ENCODE results near the gene RPS5.

The RPS5 gene

DNA sequence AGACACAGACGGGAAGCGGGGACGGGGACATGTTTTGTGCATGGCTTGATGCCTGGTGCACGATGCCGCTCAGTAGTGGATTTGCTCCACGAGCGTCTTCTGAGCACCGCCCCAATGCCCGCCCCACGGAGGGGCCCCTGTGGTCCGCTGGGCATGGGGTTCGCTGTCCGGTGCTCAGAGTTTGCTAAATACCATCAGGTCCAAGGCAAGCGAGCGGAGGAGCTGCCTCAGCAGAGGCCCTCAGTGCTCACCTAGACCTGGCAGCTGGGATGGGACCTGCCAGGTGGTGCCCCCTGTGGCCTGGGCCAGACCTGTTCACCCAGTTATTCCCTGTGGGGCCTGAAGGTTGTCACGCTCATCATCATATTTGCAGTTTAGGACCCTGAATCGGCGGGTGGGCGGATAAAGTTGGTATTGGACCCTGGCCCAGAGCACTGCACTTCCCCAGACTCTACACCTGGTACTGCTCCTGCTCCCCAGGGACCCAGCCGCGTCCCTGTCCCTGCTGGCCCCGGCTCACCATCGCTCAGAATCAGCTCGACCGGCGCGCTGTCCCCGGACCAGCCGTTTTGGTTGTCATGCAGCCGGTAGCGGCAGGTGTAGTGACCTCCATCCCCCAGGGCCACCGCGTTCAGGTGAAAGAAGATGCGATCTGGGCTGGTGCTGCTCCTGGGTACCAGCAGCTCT lies 36.1 kb upstream of the RPS5 start:
- no peaks in the 10 kb centered on the region for H3K9me3 ChIP-seq (ENCODE audit: control insufficient read depth in 5 of 5, low read length in 5 of 5)
- H3K4me3 ChIP-seq (ENCODE audit: low read depth in 1 of 5, low read length in 5 of 5), result peak overlapping the region in 2 of 5 donors; percentile 41
- H3K27me3 ChIP-seq (ENCODE audit: control insufficient read depth in 5 of 5, insufficient read depth in 4 of 5, low read length in 5 of 5), result peaks cover 22 to 77% (median 54%) of the 10 kb centered on the region in 5 donors
- no peak overlapping the region for H3K27ac ChIP-seq (ENCODE audit: low read depth, low read length)
- H3K4me1 ChIP-seq (ENCODE audit: control insufficient read depth in 5 of 5, insufficient read depth in 5 of 5, low read length in 5 of 5), result peaks cover 0 to 28% (median 16%) of the 10 kb centered on the region in 5 donors
- H3K36me3 ChIP-seq (ENCODE audit: control insufficient read depth in 5 of 5, insufficient read depth in 5 of 5, low read length in 5 of 5), result no peaks in the 10 kb centered on the region
- H3K9ac ChIP-seq (ENCODE audit: low read length in 5 of 5), result no peak overlapping the region

DNA sequence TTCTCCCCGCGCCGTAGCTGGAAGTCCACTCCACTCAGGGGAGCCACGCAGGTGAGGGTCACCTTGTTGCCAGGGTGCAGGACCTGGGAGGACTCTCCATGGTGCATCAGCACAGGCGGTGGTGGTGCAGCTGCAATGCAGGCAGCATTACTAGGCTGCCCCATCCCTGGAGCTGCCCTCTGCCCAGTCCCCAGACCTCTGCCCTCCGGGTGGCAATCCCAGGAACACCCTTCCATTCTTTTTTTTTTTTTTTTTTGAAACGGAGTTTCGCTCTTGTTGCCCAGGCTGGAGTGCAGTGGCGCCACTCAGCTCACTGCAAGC lies 35.6 kb upstream of the RPS5 start:
- peaks cover 0 to 3% (median 0%) of the 10 kb centered on the region in 5 donors for H3K9me3 ChIP-seq (ENCODE audit: control insufficient read depth in 5 of 5, low read length in 5 of 5)
- H3K27me3 ChIP-seq (ENCODE audit: control insufficient read depth in 5 of 5, insufficient read depth in 4 of 5, low read length in 5 of 5), result peaks cover 25 to 80% (median 59%) of the 10 kb centered on the region in 5 donors
- no peak overlapping the region for H3K27ac ChIP-seq (ENCODE audit: low read depth, low read length)
- no peak overlapping the region for H3K9ac ChIP-seq (ENCODE audit: low read length in 5 of 5)
- no peak overlapping the region for H3K4me3 ChIP-seq (ENCODE audit: low read depth in 1 of 5, low read length in 5 of 5)
- H3K4me1 ChIP-seq (ENCODE audit: control insufficient read depth in 5 of 5, insufficient read depth in 5 of 5, low read length in 5 of 5), result peaks cover 0 to 32% (median 21%) of the 10 kb centered on the region in 5 donors
- no peaks in the 10 kb centered on the region for H3K36me3 ChIP-seq (ENCODE audit: control insufficient read depth in 5 of 5, insufficient read depth in 5 of 5, low read length in 5 of 5)

DNA sequence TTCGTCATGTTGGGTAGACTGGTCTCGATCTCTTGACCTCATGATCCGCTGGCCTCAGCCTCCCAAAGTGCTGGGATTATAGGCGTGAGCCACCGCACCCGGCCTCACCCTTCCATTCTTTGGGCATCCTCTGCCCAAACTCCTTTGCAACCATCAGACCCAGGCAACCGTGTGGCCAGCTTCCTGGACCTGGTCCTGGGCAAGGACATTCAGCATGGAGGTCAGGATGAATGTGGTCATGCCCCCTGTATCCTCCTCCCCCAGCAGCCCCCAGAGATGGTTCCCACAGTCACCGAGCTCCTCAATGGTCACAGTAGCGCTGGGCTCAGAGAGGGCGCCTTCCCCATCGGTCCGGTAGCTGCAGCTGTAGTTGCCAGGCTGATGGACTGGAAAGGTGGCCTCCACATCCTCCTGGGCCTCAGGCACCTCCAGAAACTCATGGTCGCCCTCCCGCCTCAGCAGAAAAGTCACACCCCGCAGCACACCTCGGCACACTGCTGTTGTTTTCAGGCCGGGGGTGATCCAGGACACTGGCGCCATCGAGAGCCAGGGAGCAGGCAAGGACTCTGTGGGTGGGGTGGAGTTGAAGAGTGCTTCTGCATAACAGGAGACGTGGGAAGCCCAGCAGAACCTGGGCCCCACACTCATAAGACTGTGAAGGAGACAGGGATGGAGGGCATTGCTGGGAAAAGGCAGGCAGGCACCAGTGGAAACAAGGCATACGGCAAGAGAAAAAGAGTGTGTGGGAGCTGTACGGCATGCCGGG lies 34.9 kb upstream of the RPS5 start:
- Histone ChIP-seq H3K4me3 (ENCODE audit: low read depth in 1 of 5, low read length in 5 of 5) (no peak overlapping the region), H3K9me3 (ENCODE audit: control insufficient read depth in 5 of 5, low read length in 5 of 5) (peaks cover 0 to 3% (median 0%) of the 10 kb centered on the region in 5 donors), H3K36me3 (ENCODE audit: control insufficient read depth in 5 of 5, insufficient read depth in 5 of 5, low read length in 5 of 5) (no peaks in the 10 kb centered on the region), H3K9ac (ENCODE audit: low read length in 5 of 5) (no peak overlapping the region), H3K27me3 (ENCODE audit: control insufficient read depth in 5 of 5, insufficient read depth in 4 of 5, low read length in 5 of 5) (peaks cover 25 to 75% (median 59%) of the 10 kb centered on the region in 5 donors), H3K27ac (ENCODE audit: low read depth, low read length) (no peak overlapping the region), H3K4me1 (ENCODE audit: control insufficient read depth in 5 of 5, insufficient read depth in 5 of 5, low read length in 5 of 5) (peaks cover 0 to 32% (median 28%) of the 10 kb centered on the region in 5 donors)

DNA sequence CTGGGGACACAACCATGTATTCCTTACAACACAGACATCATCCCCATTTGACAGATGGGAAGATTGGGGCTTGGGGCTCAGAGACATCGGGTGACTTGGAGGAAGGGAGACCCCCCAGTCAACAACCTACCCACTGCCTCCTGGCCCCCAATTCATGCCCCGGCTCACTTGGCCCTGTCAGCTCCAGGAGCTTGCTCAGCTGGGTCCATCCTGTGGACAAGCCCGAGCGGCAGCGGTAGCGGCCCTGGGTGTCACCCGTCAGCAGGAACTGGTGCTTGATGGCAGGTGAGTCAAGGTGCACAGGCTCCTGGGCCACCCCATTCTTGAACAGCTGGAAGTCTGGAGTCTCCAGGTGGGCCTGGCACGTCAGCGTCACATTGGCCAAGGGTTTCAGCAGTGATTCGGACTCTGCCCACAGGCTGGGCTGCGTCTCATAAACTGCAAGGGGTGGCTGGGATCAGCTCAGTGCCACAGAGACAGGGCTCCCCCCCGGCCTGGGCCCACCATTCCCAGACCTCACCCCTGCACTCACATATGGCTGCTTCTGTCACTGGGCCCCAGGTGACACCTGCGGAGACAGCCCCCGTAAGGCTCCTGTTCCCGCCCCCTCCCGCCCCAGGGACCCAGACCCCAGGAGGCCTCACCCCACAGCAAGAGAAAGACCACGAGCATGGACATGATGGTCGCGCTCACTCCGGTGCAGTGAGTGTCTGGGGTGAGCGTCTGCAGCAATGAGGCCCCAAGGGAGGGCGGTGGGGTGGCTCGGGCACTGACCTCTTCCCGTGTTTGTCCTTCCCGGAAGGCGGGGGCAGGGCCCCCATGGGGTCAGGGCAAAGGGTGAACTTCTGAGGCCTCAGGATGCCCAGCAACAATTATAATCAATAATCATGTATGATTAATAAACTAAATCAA lies 34.1 kb upstream of the RPS5 start, which contains the start of gene A1BG:
A1BG (minus strand) TSS at position 733 of the 912 bp plus-strand sequence; CDS start at position 678, 55 bp downstream.
- Histone ChIP-seq H3K9ac (ENCODE audit: low read length in 5 of 5) (no peak within 1 kb of the TSS), H3K36me3 (ENCODE audit: control insufficient read depth in 5 of 5, insufficient read depth in 5 of 5, low read length in 5 of 5) (no peaks in the 10 kb centered on the region), H3K9me3 (ENCODE audit: control insufficient read depth in 5 of 5, low read length in 5 of 5) (peaks cover 0 to 3% (median 0%) of the 10 kb centered on the region in 5 donors), H3K4me3 (ENCODE audit: low read depth in 1 of 5, low read length in 5 of 5) (no peak within 1 kb of the TSS), H3K27me3 (ENCODE audit: control insufficient read depth in 5 of 5, insufficient read depth in 4 of 5, low read length in 5 of 5) (peaks cover 25 to 71% (median 61%) of the 10 kb centered on the region in 5 donors), H3K4me1 (ENCODE audit: control insufficient read depth in 5 of 5, insufficient read depth in 5 of 5, low read length in 5 of 5) (peaks cover 0 to 34% (median 29%) of the 10 kb centered on the region in 5 donors), H3K27ac (ENCODE audit: low read depth, low read length) (no peak within 1 kb of the TSS)

DNA sequence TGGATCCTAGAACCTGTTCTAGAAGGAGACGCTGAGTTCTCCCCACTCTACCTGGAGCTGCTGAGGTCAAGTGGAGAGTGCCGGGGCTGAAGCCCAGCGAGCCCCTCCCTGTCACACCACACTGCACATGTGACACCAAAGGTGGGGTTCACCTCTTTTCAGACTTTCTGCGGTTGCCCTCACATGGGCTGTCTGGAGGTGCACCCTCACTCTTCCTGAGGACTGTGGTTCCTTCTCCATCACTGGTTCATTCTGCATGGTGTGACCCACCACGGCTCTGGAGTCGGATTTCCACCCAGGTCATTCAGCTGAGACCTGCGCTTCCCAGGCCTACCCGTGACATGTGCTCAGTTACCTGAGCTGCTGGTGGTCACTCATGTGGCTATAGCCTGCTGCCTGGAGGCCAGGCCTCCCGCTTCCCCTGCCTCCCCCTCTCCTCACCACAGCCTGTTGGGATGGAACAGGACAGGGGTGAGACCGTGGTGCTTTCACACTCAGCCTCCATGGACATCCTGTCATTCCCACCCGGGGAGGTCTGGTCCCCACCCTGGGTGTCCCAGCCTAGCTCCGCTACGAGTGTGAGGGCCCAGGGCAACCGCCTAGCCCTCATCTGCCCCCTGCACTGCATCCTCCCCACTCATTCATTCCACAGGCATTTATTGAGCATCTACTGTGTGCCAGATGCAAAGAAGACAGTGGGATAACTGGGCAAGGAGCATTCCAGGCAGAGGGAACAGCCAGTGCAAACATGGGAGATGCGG lies 33.2 kb upstream of the RPS5 start:
- Histone ChIP-seq H3K27ac (ENCODE audit: low read depth, low read length) (no peak overlapping the region), H3K4me1 (ENCODE audit: control insufficient read depth in 5 of 5, insufficient read depth in 5 of 5, low read length in 5 of 5) (peaks cover 0 to 32% (median 26%) of the 10 kb centered on the region in 5 donors), H3K27me3 (ENCODE audit: control insufficient read depth in 5 of 5, insufficient read depth in 4 of 5, low read length in 5 of 5) (peaks cover 25 to 71% (median 61%) of the 10 kb centered on the region in 5 donors), H3K9ac (ENCODE audit: low read length in 5 of 5) (no peak overlapping the region), H3K9me3 (ENCODE audit: control insufficient read depth in 5 of 5, low read length in 5 of 5) (peaks cover 0 to 3% (median 0%) of the 10 kb centered on the region in 5 donors), H3K4me3 (ENCODE audit: low read depth in 1 of 5, low read length in 5 of 5) (no peak overlapping the region), H3K36me3 (ENCODE audit: control insufficient read depth in 5 of 5, insufficient read depth in 5 of 5, low read length in 5 of 5) (no peaks in the 10 kb centered on the region)

DNA sequence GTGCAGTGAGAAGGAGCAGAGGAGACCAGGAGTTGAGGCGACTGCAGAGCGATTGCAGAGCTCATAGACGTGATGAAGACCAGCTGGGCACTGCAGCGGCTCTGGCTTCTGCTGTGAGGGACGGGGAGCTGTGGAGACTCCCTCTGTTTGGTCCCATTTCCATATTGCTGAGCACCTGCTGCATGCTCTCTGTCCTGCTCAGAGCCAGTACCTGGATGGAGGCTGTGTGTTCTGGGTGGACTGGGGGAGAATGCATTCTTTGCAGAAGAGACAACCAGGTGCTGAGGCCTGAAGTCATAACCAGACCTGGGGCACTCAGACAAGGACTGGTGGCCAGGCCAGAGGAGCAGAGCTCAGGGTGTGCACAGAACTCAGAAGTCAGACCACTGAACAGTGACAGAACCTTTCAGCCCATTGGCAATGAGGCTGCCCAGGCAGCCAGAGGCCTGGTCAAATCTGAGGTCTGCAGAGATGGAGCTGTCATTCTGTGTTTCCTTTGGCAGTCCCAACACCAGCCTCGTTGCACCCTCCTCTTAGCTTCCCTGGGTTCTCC lies 32.5 kb upstream of the RPS5 start:
- Histone ChIP-seq H3K9ac (ENCODE audit: low read length in 5 of 5) (no peak overlapping the region), H3K27me3 (ENCODE audit: control insufficient read depth in 5 of 5, insufficient read depth in 4 of 5, low read length in 5 of 5) (peaks cover 25 to 67% (median 61%) of the 10 kb centered on the region in 5 donors), H3K4me1 (ENCODE audit: control insufficient read depth in 5 of 5, insufficient read depth in 5 of 5, low read length in 5 of 5) (peaks cover 0 to 32% (median 26%) of the 10 kb centered on the region in 5 donors), H3K4me3 (ENCODE audit: low read depth in 1 of 5, low read length in 5 of 5) (no peak overlapping the region), H3K9me3 (ENCODE audit: control insufficient read depth in 5 of 5, low read length in 5 of 5) (peaks cover 0 to 3% (median 0%) of the 10 kb centered on the region in 5 donors), H3K36me3 (ENCODE audit: control insufficient read depth in 5 of 5, insufficient read depth in 5 of 5, low read length in 5 of 5) (no peaks in the 10 kb centered on the region), H3K27ac (ENCODE audit: low read depth, low read length) (no peak overlapping the region)

DNA sequence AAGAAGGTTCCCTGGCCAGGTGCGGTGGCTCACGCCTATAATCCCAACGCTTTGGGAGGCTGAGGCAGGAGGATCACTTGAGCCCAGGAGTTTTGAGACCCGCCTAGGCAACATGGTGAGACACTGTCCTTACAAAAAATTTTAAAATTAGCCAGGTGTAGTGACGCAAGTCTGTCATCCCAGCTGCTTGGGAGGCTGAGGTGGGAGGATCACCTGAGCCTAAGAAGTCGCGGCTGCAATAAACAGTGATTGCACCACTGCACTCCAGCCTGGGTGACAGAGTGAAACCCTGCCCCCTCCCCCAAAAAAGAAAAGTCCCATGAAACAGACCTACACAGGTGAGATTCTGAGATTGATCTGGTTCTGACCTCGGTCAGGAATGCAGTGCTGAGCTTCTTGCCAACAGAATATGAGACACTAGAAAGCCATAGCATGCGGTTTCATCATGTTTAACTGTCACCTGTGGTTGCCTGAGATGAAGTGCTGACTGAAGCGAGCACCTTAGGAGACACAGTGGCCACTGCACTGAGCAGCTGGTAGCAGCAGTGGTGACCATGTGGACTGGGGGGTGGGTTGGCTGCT lies 31.8 kb upstream of the RPS5 start:
- Histone ChIP-seq H3K9ac (ENCODE audit: low read length in 5 of 5) (no peak overlapping the region), H3K4me1 (ENCODE audit: control insufficient read depth in 5 of 5, insufficient read depth in 5 of 5, low read length in 5 of 5) (peaks cover 0 to 26% (median 20%) of the 10 kb centered on the region in 5 donors), H3K9me3 (ENCODE audit: control insufficient read depth in 5 of 5, low read length in 5 of 5) (peaks cover 0 to 3% (median 0%) of the 10 kb centered on the region in 5 donors), H3K27ac (ENCODE audit: low read depth, low read length) (no peak overlapping the region), H3K36me3 (ENCODE audit: control insufficient read depth in 5 of 5, insufficient read depth in 5 of 5, low read length in 5 of 5) (no peaks in the 10 kb centered on the region), H3K4me3 (ENCODE audit: low read depth in 1 of 5, low read length in 5 of 5) (peak overlapping the region in 1 of 5 donors; percentile 6), H3K27me3 (ENCODE audit: control insufficient read depth in 5 of 5, insufficient read depth in 4 of 5, low read length in 5 of 5) (peaks cover 21 to 62% (median 54%) of the 10 kb centered on the region in 5 donors)

DNA sequence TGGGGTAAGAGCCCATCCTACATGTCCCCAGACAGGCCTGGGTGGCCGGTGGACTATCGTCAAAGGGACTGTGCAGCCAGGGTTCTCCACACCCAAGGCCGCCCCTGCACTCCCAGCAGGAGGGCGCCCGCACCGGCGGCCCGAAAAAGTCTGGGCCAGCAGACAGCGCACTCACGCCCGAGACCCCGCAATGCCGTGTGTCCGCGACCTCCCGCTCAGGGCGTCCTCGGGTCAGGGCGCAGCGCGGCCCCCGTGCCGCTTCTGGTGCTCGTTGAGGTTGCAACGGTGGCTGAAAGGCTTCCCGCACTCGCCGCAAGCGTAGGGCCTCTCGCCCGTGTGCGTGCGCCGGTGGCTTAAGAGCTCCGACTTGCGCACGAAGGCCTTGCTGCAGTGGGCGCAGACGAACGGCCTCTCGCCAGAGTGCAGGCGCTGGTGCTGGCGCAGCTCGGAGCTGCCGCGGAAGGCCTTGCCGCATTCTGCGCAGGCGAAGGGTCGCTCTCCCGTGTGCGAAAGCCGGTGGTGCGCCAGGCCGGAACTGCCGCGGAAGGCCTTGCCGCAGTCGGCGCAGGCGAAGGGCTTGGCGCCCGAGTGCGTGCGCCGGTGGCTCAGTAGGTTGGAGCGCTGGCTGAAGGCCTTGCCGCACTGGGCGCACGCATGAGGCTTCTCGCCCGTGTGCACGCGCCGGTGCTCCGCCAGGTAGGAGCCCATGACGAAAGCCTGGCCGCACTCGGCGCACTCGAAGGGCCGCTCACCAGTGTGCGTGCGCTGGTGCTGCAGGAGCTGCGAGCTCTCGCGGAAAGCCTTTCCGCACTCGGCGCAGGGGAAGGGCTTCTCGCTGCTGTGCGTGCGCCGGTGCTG lies 30.9 kb upstream of the RPS5 start:
- no peak overlapping the region for H3K27ac ChIP-seq (ENCODE audit: low read depth, low read length)
- peak overlapping the region in 4 of 5 donors; percentile 41 to 60 (median 50) for H3K4me3 ChIP-seq (ENCODE audit: low read depth in 1 of 5, low read length in 5 of 5)
- H3K9me3 ChIP-seq (ENCODE audit: control insufficient read depth in 5 of 5, low read length in 5 of 5), result peaks cover 0 to 3% (median 0%) of the 10 kb centered on the region in 5 donors
- no peak overlapping the region for H3K9ac ChIP-seq (ENCODE audit: low read length in 5 of 5)
- peaks cover 0 to 22% (median 15%) of the 10 kb centered on the region in 5 donors for H3K4me1 ChIP-seq (ENCODE audit: control insufficient read depth in 5 of 5, insufficient read depth in 5 of 5, low read length in 5 of 5)
- H3K27me3 ChIP-seq (ENCODE audit: control insufficient read depth in 5 of 5, insufficient read depth in 4 of 5, low read length in 5 of 5), result peaks cover 18 to 53% (median 46%) of the 10 kb centered on the region in 5 donors
- no peaks in the 10 kb centered on the region for H3K36me3 ChIP-seq (ENCODE audit: control insufficient read depth in 5 of 5, insufficient read depth in 5 of 5, low read length in 5 of 5)
